ENCODE results near the gene SLC25A25. TPM values are rescaled to one million over a fixed set of nuclear protein-coding genes. Genes with fewer than 3 reads are reported as not detected.

SLC25A25 gene
- total RNA-seq, 1 donor from 2014 or later = 7.3 TPM

DNA sequence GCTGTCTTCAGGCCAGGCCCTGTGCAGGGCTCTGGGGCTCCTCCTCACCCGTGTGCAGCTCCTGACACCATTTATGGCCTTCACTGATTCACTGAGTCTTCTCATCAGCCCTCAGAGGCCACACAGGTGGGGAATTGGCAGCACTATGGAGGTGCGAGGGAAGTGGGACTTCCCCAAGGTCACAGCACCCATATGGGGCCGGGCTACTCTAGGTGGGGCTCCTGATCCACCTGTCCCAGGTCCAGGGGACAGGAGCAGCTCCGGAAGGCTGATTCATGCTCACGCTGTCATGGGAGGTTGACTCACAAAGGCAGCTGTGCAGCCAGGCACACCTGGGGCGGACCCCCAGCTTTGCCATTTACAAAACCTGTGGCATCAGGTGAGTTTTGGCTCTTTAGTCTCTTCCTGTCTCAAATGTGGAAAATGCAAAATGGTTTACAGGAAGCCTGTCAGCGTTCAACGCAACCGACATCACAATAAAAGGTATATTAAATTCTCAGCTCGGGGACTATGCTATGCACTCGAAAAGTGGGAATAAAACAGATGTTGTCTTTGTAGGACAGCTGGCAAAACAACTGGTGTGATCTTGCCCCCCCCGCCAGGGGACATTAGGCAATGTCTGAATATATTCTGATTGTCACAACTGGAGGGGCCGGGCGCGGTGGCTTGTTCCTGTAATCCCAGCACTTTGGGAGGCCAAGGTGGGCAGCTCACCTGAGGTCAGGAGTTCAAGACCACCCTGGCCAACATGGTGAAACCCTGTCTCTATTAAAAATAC is 15.9 kb upstream of the SLC25A25 start:
- no peak overlapping the region for H3K4me3 ChIP-seq (ENCODE audit: low read depth, low read length)
- TF ChIP-seq, protein P1, sequence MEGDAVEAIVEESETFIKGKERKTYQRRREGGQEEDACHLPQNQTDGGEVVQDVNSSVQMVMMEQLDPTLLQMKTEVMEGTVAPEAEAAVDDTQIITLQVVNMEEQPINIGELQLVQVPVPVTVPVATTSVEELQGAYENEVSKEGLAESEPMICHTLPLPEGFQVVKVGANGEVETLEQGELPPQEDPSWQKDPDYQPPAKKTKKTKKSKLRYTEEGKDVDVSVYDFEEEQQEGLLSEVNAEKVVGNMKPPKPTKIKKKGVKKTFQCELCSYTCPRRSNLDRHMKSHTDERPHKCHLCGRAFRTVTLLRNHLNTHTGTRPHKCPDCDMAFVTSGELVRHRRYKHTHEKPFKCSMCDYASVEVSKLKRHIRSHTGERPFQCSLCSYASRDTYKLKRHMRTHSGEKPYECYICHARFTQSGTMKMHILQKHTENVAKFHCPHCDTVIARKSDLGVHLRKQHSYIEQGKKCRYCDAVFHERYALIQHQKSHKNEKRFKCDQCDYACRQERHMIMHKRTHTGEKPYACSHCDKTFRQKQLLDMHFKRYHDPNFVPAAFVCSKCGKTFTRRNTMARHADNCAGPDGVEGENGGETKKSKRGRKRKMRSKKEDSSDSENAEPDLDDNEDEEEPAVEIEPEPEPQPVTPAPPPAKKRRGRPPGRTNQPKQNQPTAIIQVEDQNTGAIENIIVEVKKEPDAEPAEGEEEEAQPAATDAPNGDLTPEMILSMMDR (conservative IDR thresholded peaks at IDR 0.05; ENCODE audit: low read depth, low read length) = no peak
- no peak for DNase-seq (ENCODE audit: low read depth)

DNA sequence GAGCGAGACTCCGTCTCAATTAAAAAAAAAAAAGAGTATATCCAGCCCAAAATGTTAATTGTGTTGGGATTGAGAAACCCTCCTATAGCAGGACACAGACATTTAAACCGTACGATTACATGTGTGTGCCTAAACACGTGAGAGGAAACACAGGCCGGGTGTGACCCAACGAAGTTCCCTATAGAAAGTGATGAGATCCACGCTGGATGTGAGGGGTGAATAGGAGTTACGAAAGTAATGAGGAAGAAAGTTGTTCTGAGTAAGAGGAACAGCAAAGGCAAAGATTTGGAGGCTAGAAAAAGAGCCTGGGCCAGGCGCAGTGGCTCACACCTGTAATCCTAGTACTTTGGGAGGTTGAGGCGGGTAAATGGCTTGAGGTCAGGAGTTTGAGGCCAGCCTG is 14.5 kb upstream of the SLC25A25 start:
- TF ChIP-seq, protein P1 (conservative IDR thresholded peaks at IDR 0.05; ENCODE audit: low read depth, low read length) = no peak
- no peak overlapping the region for H3K4me3 ChIP-seq (ENCODE audit: low read depth, low read length)
- DNase-seq (ENCODE audit: low read depth) = no peak

DNA sequence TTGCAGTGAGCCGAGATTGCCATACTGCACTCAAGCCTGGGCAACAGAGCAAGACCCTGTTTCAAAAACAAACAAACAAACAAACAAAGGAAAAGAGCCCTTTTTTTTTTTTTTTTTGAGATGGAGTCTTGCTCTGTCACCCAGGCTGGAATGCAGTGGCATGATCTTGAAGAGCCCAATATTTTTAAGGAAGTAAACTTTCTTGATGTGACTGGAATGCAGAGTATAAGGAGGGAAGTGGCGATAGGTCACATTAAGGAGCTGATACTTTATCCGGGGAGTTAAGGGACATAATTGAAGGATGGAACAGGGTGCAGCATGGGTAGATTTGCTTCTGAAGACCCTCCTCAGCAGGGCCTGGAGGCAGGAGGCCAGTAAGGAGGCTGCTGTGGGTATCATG is 13.9 kb upstream of the SLC25A25 start:
- no peak overlapping the region for H3K4me3 ChIP-seq (ENCODE audit: low read depth, low read length)
- DNase-seq (ENCODE audit: low read depth) = no peak
- TF ChIP-seq, protein P1 (conservative IDR thresholded peaks at IDR 0.05; ENCODE audit: low read depth, low read length) = no peak

DNA sequence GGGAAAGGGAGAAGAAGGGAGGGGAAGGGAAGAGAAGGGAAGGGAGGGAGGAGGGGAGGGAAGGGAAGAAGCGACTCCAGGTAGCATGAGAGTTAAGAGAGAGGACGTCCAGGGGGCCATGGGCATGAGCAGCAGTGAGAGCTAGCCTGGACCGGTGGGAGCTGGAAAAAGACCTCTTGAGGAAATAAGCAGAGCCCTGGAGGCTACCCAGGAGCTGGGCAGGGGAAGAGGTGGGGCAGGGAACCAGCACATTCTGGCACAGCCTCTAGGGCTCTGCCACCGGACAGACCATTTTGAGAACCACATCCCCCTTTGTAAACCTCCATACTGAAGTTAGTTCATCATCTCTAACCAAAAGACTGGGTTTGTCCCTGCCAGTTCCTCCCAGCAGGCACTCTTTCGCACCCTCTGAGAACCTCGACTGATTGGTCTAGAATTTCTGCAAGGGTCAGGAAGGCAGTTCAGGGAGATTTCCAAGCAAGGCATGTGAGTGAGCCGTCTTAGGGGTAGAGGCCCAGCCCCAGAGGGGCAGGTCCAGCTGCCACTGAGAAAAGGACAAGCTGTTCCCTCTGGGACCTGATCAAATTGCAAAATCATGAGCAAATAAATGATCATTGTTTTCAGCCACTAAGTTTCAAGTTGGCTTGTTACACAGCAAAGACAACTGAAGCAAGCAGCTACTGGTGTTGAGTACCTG is 12.5 kb upstream of the SLC25A25 start:
- TF ChIP-seq, protein P1 (conservative IDR thresholded peaks at IDR 0.05; ENCODE audit: low read depth, low read length) = no peak
- no peak for DNase-seq (ENCODE audit: low read depth)
- no peak overlapping the region for H3K4me3 ChIP-seq (ENCODE audit: low read depth, low read length)

DNA sequence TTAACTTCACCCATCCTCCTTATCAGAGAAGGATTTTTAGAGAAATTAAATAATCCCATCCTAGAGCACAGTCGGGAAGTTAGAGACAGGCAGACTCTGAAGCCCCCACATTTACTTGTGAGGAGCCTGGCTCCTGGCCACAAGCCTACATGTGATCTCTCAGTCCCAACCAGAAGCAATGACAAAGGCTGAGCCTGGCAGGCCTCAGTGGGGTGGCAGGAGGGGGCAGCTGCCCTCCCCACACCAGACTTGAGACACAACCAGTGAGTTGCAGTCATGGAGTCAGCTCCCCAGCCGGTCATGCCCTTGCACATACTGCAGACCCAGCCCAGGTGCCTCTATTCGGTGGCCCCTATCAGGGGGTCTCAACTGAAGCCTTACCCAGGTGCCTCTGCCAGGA is 11.9 kb upstream of the SLC25A25 start:
- H3K4me3 ChIP-seq (ENCODE audit: low read depth, low read length) = no peak overlapping the region
- TF ChIP-seq, protein P1 (conservative IDR thresholded peaks at IDR 0.05; ENCODE audit: low read depth, low read length) = no peak
- DNase-seq (ENCODE audit: low read depth) = no peak

DNA sequence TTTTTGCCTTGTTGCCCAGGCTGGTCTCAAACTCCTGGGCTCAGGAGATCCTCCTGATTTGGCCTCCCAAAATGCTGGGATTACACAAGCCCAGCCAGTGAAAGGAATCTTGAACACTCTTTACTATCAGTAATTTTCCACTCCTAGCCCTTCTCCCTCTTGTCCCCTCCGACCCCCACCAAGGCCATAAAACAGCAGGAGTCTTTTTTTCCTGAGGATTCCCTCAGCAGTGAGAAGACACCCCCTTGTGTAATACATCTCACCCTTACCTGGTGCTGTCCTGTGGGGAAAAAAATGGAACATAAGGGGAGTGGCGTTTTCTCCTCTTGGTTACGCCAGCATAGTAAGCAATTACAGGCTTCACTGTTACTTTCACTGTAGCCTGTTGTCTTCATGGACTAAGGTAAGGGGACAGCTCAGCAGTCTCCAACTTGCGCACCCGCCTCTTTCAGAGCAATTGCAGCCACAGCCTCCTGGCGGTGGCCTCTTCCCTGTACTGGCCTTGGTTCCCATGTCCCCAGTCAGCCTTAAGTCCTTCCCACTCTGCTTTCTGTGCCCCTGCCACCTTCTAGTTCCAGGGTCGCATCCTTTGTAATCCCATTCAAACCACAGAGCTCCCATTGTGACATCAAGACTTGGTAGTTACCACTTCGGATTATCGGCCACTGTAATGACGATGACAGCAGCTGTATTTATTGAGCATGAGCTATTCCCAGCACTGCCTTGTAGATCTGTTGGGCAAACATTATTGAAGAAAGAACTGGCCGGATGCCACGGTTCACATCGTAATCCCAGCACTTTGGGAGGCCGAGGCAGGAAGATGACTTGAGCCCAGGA is 10.9 kb upstream of the SLC25A25 start:
- no peak for DNase-seq (ENCODE audit: low read depth)
- TF ChIP-seq, protein P1 (conservative IDR thresholded peaks at IDR 0.05; ENCODE audit: low read depth, low read length) = no peak
- no peak overlapping the region for H3K4me3 ChIP-seq (ENCODE audit: low read depth, low read length)
